Measurements from ENCODE around the gene RARA.

RARA gene

GRCh38 chr17:40317880-40318829, 9.2 kb downstream of the RARA start:
- intact Hi-C loops (cut with DNase I; ENCODE audit: low total_unique reads) = no loop called here
- Histone ChIP-seq H3K27ac (peak overlapping the region; percentile 94 to 95), H3K4me1 (peaks cover 21 to 92% (median 88%) of the 10 kb centered on the region in 4 donors), H3K36me3 (no peaks in the 10 kb centered on the region), H3K9me3 (no peaks in the 10 kb centered on the region), H3K4me3 (peak overlapping the region; percentile 93 to 97), H3K27me3 (no peaks in the 10 kb centered on the region)
- peak; percentile 98 to 99 for DNase-seq
- TF ChIP-seq CTCF (IDR thresholded peaks at IDR 0.05) = peak in 1 of 2 experiments; percentile 15

GRCh38 chr17:40318830-40319391, 9.9 kb downstream of the RARA start:
- H3K27me3 ChIP-seq = no peaks in the 10 kb centered on the region
- peak overlapping the region; percentile 93 to 97 for H3K4me3 ChIP-seq
- DNase-seq = peak in 1 of 2 donors; percentile 68
- H3K9me3 ChIP-seq = no peaks in the 10 kb centered on the region
- H3K27ac ChIP-seq = peak overlapping the region; percentile 94 to 95
- H3K36me3 ChIP-seq = no peaks in the 10 kb centered on the region
- no peak for TF ChIP-seq CTCF (IDR thresholded peaks at IDR 0.05)
- intact Hi-C loops (cut with DNase I; ENCODE audit: low total_unique reads) = no loop called here
- H3K4me1 ChIP-seq = peaks cover 29 to 92% (median 88%) of the 10 kb centered on the region in 4 donors

- peak overlapping the region; percentile 94 to 95 for H3K27ac ChIP-seq
- H3K4me3 ChIP-seq = peak overlapping the region; percentile 93 to 97
- no peaks in the 10 kb centered on the region for H3K9me3 ChIP-seq
- intact Hi-C loops (cut with DNase I; ENCODE audit: low total_unique reads) = no loop called here
- H3K27me3 ChIP-seq = no peaks in the 10 kb centered on the region
- no peaks in the 10 kb centered on the region for H3K36me3 ChIP-seq
- peak; percentile 62 to 77 for DNase-seq
- no peak for TF ChIP-seq CTCF (IDR thresholded peaks at IDR 0.05)
- peaks cover 30 to 92% (median 88%) of the 10 kb centered on the region in 4 donors for H3K4me1 ChIP-seq
These were observed 10.9 kb downstream of the RARA start for GRCh38 chr17:40319651-40320540.

- Histone ChIP-seq H3K27ac (peak overlapping the region; percentile 94 to 95), H3K4me1 (peaks cover 30 to 92% (median 90%) of the 10 kb centered on the region in 4 donors), H3K27me3 (no peaks in the 10 kb centered on the region), H3K36me3 (no peaks in the 10 kb centered on the region), H3K4me3 (peak overlapping the region; percentile 93 to 97), H3K9me3 (no peaks in the 10 kb centered on the region)
- no peak for TF ChIP-seq CTCF (IDR thresholded peaks at IDR 0.05)
- intact Hi-C loops (cut with DNase I; ENCODE audit: low total_unique reads) = no loop called here
- peak; percentile 85 to 93 for DNase-seq
These were observed 12.0 kb downstream of the RARA start for GRCh38 chr17:40320756-40321523.

All from tibial artery (tissue), 4 donors.